ENCODE results near the gene ZNF273.

Gene ZNF273

GRCh38 chr7:64873155-64873500, 29.9 kb upstream of the ZNF273 start:
- Histone ChIP-seq H2AFZ (ENCODE audit: low read length) (no peak overlapping the region), H3K27me3 (ENCODE audit: insufficient read depth, low read length, poor library complexity, severe bottlenecking) (no peaks in the 10 kb centered on the region), H3K9me3 (ENCODE audit: insufficient read depth, low read depth, low read length) (peaks cover 5% of the 10 kb centered on the region; the same call in 1 of the 2 replicates), H3K9ac (ENCODE audit: low read depth, low read length, poor library complexity, severe bottlenecking) (no peak overlapping the region), H3K36me3 (ENCODE audit: insufficient read depth, low read length) (no peaks in the 10 kb centered on the region), H3K4me1 (ENCODE audit: insufficient read depth, low read length, poor library complexity, severe bottlenecking) (no peaks in the 10 kb centered on the region), H3K79me2 (ENCODE audit: insufficient read depth, low read length) (no peaks in the 10 kb centered on the region), H4K20me1 (ENCODE audit: insufficient read depth, low read length, poor library complexity, severe bottlenecking) (no peaks in the 10 kb centered on the region), H3K4me3 (ENCODE audit: low read length, poor library complexity, severe bottlenecking) (no peak overlapping the region), H3K9me2 (replicated peaks; ENCODE audit: low read depth, low read length) (no peaks in the 10 kb centered on the region), H3K4me2 (ENCODE audit: low read depth, low read length, poor library complexity, severe bottlenecking) (no peak overlapping the region), H3F3A (ENCODE audit: low read depth) (no peaks in the 10 kb centered on the region)
- no peak for TF ChIP-seq EZH2phosphoT487 (IDR thresholded peaks at IDR 0.05; ENCODE audit: borderline replicate concordance)

GRCh38 chr7:64873517-64873916, 29.6 kb upstream of the ZNF273 start:
- Histone ChIP-seq H3F3A (ENCODE audit: low read depth) (no peaks in the 10 kb centered on the region), H4K20me1 (ENCODE audit: insufficient read depth, low read length, poor library complexity, severe bottlenecking) (no peaks in the 10 kb centered on the region), H3K36me3 (ENCODE audit: insufficient read depth, low read length) (no peaks in the 10 kb centered on the region), H3K9me3 (ENCODE audit: insufficient read depth, low read depth, low read length) (peaks cover 5% of the 10 kb centered on the region; the same call in 1 of the 2 replicates), H3K9ac (ENCODE audit: low read depth, low read length, poor library complexity, severe bottlenecking) (no peak overlapping the region), H3K27me3 (ENCODE audit: insufficient read depth, low read length, poor library complexity, severe bottlenecking) (no peaks in the 10 kb centered on the region), H3K4me3 (ENCODE audit: low read length, poor library complexity, severe bottlenecking) (no peak overlapping the region), H3K4me2 (ENCODE audit: low read depth, low read length, poor library complexity, severe bottlenecking) (no peak overlapping the region), H3K4me1 (ENCODE audit: insufficient read depth, low read length, poor library complexity, severe bottlenecking) (no peaks in the 10 kb centered on the region), H2AFZ (ENCODE audit: low read length) (no peak overlapping the region), H3K9me2 (replicated peaks; ENCODE audit: low read depth, low read length) (no peaks in the 10 kb centered on the region), H3K79me2 (ENCODE audit: insufficient read depth, low read length) (no peaks in the 10 kb centered on the region)
- no peak for TF ChIP-seq CTCF (conservative IDR thresholded peaks at IDR 0.05; ENCODE audit: low read length)
- TF ChIP-seq EZH2phosphoT487 (IDR thresholded peaks at IDR 0.05; ENCODE audit: borderline replicate concordance): no peak

- Histone ChIP-seq H3K9me2 (replicated peaks; ENCODE audit: low read depth, low read length) (no peaks in the 10 kb centered on the region), H3K9ac (ENCODE audit: low read depth, low read length, poor library complexity, severe bottlenecking) (no peak overlapping the region), H3K36me3 (ENCODE audit: insufficient read depth, low read length) (no peaks in the 10 kb centered on the region), H3K27me3 (ENCODE audit: insufficient read depth, low read length, poor library complexity, severe bottlenecking) (no peaks in the 10 kb centered on the region), H3F3A (ENCODE audit: low read depth) (no peaks in the 10 kb centered on the region), H2AFZ (ENCODE audit: low read length) (no peak overlapping the region), H3K4me3 (ENCODE audit: low read length, poor library complexity, severe bottlenecking) (no peak overlapping the region), H3K4me1 (ENCODE audit: insufficient read depth, low read length, poor library complexity, severe bottlenecking) (no peaks in the 10 kb centered on the region), H3K79me2 (ENCODE audit: insufficient read depth, low read length) (no peaks in the 10 kb centered on the region), H4K20me1 (ENCODE audit: insufficient read depth, low read length, poor library complexity, severe bottlenecking) (no peaks in the 10 kb centered on the region), H3K9me3 (ENCODE audit: insufficient read depth, low read depth, low read length) (peaks cover 5% of the 10 kb centered on the region; the same call in 1 of the 2 replicates), H3K4me2 (ENCODE audit: low read depth, low read length, poor library complexity, severe bottlenecking) (no peak overlapping the region)
- TF ChIP-seq CTCF (conservative IDR thresholded peaks at IDR 0.05; ENCODE audit: low read length) (no peak), EZH2phosphoT487 (IDR thresholded peaks at IDR 0.05; ENCODE audit: borderline replicate concordance) (no peak)
Observed at GRCh38 chr7:64874114-64874513, 29.0 kb upstream of the ZNF273 start.

- Histone ChIP-seq H3K4me3 (ENCODE audit: low read length, poor library complexity, severe bottlenecking) (no peak overlapping the region), H3K79me2 (ENCODE audit: insufficient read depth, low read length) (no peaks in the 10 kb centered on the region), H3K9me2 (replicated peaks; ENCODE audit: low read depth, low read length) (no peaks in the 10 kb centered on the region), H4K20me1 (ENCODE audit: insufficient read depth, low read length, poor library complexity, severe bottlenecking) (no peaks in the 10 kb centered on the region), H3K4me1 (ENCODE audit: insufficient read depth, low read length, poor library complexity, severe bottlenecking) (no peaks in the 10 kb centered on the region), H3K9ac (ENCODE audit: low read depth, low read length, poor library complexity, severe bottlenecking) (no peak overlapping the region), H3K4me2 (ENCODE audit: low read depth, low read length, poor library complexity, severe bottlenecking) (no peak overlapping the region), H3F3A (ENCODE audit: low read depth) (no peaks in the 10 kb centered on the region), H3K9me3 (ENCODE audit: insufficient read depth, low read depth, low read length) (peaks cover 10% of the 10 kb centered on the region; the same call in 1 of the 2 replicates), H2AFZ (ENCODE audit: low read length) (no peak overlapping the region), H3K27me3 (ENCODE audit: insufficient read depth, low read length, poor library complexity, severe bottlenecking) (no peaks in the 10 kb centered on the region), H3K36me3 (ENCODE audit: insufficient read depth, low read length) (no peaks in the 10 kb centered on the region)
- no peak for TF ChIP-seq EZH2phosphoT487 (IDR thresholded peaks at IDR 0.05; ENCODE audit: borderline replicate concordance)
- no peak for TF ChIP-seq CTCF (conservative IDR thresholded peaks at IDR 0.05; ENCODE audit: low read length)
Observed at GRCh38 chr7:64874562-64875250, 28.4 kb upstream of the ZNF273 start.

All from Loucy (cell line).